B cell (primary cell): ENCODE results near the gene DZIP1L. TPM values are rescaled to one million over a fixed set of nuclear protein-coding genes. Genes with fewer than 3 reads are reported as not detected.

Experiments
- ATAC-seq: fragments of 200-7000 bp; cut with Tn5 transposase; one replicate; pipeline ENCODE4 v1.10.0; 2021; ENCODE audit warnings: low read depth, mild to moderate bottlenecking, moderate number of reproducible peaks, moderate library complexity
- CTCF ChIA-PET: fragments of 350-600 bp; sonication (Branson Sonifier 250); formaldehyde crosslinking; loops from one replicate; lab custom pipeline; 2021; ENCODE audit warnings: antibody characterized with exemption, inconsistent platforms; lab: Charles Lee
- POLR2A ChIA-PET: fragments of 350-600 bp; sonication (Branson Sonifier 250); formaldehyde crosslinking; loops from one replicate; lab custom pipeline; 2021; ENCODE audit warnings: antibody characterized with exemption; lab: Charles Lee
- DNase-seq: peaks from one replicate; pipeline ENCODE4 v3.0.0; 2013
- H2AFZ ChIP-seq: 2 replicates; pipeline ENCODE4 v1.6.1; 2012; ENCODE audit warnings: mild to moderate bottlenecking, low read depth, low read length; ENCODE audit not compliant: insufficient read depth, poor library complexity, severe bottlenecking
- H3K27ac ChIP-seq, 2 donors: 1 replicate in 1 of 2; 2 replicates in 1 of 2; pipeline ENCODE4 v1.5.1; 2012 to 2013; ENCODE audit warnings: low read length in 2 of 2, mild to moderate bottlenecking in 2 of 2, moderate library complexity in 1 of 2
- H3K27me3 ChIP-seq, 4 experiments: fragments of 200-600 bp in 1 of 4; sonication (generic) in 1 of 4; replicated peaks in 1 of 4; 1 replicate in 2 of 4; 2 replicates in 2 of 4; pipeline versions ENCODE4 v1.6.1 to v1.7.0; 2013 to 2016; ENCODE audit warnings: low read length in 3 of 4, mild to moderate bottlenecking in 2 of 4, mixed read lengths in 1 of 4, moderate library complexity in 1 of 4; ENCODE audit not compliant: insufficient read depth in 4 of 4, control insufficient read depth in 3 of 4; ENCODE audit errors: control extremely low read depth in 1 of 4
- H3K36me3 ChIP-seq, 2 experiments: replicated peaks in 1 of 2; 1 replicate in 1 of 2; 2 replicates in 1 of 2; pipeline versions ENCODE4 v1.6.1 to v1.7.1; 2013; ENCODE audit warnings: low read length in 1 of 2; ENCODE audit not compliant: insufficient read depth in 2 of 2, control insufficient read depth in 1 of 2; ENCODE audit errors: control extremely low read depth in 1 of 2, extremely low read depth in 1 of 2
- H3K4me1 ChIP-seq, 2 donors: fragments of 200-600 bp in 1 of 2; sonication (generic) in 1 of 2; 1 replicate in 1 of 2; 2 replicates in 1 of 2; pipeline versions ENCODE4 v1.5.1 to v1.6.1; 2013 to 2017; ENCODE audit warnings: low read length in 2 of 2; ENCODE audit not compliant: control insufficient read depth in 2 of 2, insufficient read depth in 2 of 2
- H3K4me2 ChIP-seq: replicated peaks from 2 replicates; pipeline ENCODE3; 2012; ENCODE audit warnings: mild to moderate bottlenecking, low read depth, low read length; ENCODE audit not compliant: poor library complexity, severe bottlenecking
- H3K4me3 ChIP-seq, 5 experiments: fragments of 200-600 bp in 1 of 5; sonication (generic) in 1 of 5; 1 replicate in 3 of 5; 2 replicates in 2 of 5; pipeline versions ENCODE4 v1.5.1 to v1.7.0; 2011 to 2016; ENCODE audit warnings: low read length in 4 of 5, mild to moderate bottlenecking in 4 of 5, low read depth in 2 of 5, control low read depth in 1 of 5, moderate library complexity in 1 of 5; ENCODE audit not compliant: insufficient read depth in 1 of 5; ENCODE audit errors: control extremely low read depth in 1 of 5, extremely low read depth in 1 of 5
- H3K79me2 ChIP-seq: fragments of 200-600 bp; sonication (generic); one replicate; pipeline ENCODE4 v1.6.0; 2016; ENCODE audit warnings: low read length; ENCODE audit not compliant: control insufficient read depth, insufficient read depth
- H3K9ac ChIP-seq: fragments of 200-600 bp; sonication (generic); 2 replicates; pipeline ENCODE4 v1.6.1; 2017; ENCODE audit warnings: mild to moderate bottlenecking, low read length, moderate library complexity
- H3K9me3 ChIP-seq, 3 donors: one replicate each; pipeline versions ENCODE4 v1.6.1 to v1.7.1; 2013; ENCODE audit warnings: low read length in 2 of 3; ENCODE audit not compliant: control insufficient read depth in 2 of 3, insufficient read depth in 1 of 3; ENCODE audit errors: control extremely low read depth in 1 of 3
- H4K20me1 ChIP-seq: 2 replicates; pipeline ENCODE4 v1.6.0; 2012; ENCODE audit warnings: mild to moderate bottlenecking, low read length; ENCODE audit not compliant: insufficient read depth, control insufficient read depth, poor library complexity, severe bottlenecking
- H3K27ac Mint-ChIP-seq: one replicate; pipeline ENCODE4 v1.8.0; 2021; ENCODE audit warnings: mixed read lengths
- H3K27me3 Mint-ChIP-seq: one replicate; pipeline ENCODE4 v1.8.0; 2021; ENCODE audit warnings: mixed read lengths
- H3K4me1 Mint-ChIP-seq: one replicate; pipeline ENCODE4 v1.8.0; 2021; ENCODE audit warnings: mixed read lengths
- H3K4me3 Mint-ChIP-seq: one replicate; pipeline ENCODE4 v1.8.0; 2021; ENCODE audit warnings: mixed read lengths
- H3K9me3 Mint-ChIP-seq: one replicate; pipeline ENCODE4 v1.8.0; 2022; ENCODE audit warnings: mixed read lengths; ENCODE audit not compliant: insufficient read depth
- CTCF ChIP-seq: fragments of 200-600 bp; IDR thresholded peaks from one replicate; pipeline ENCODE4 v1.8.0; 2022; ENCODE audit warnings: antibody characterized with exemption, mild to moderate bottlenecking
- EZH2 ChIP-seq: IDR thresholded peaks from 2 replicates; pipeline ENCODE4 v1.6.1; 2012; ENCODE audit warnings: borderline replicate concordance, low read depth, mild to moderate bottlenecking, moderate library complexity, low read length; ENCODE audit not compliant: insufficient read depth, poor library complexity, severe bottlenecking
- WGBS: methylation state at CpG from one replicate; pipeline ENCODE4 v1.1.5; 2013; ENCODE audit warnings: missing lambda C conversion rate; ENCODE audit not compliant: insufficient coverage; 5-methylcytosine and 5-hydroxymethylcytosine counted together
- intact Hi-C: fragments of 100-400 bp; cut with micrococcal nuclease; formaldehyde crosslinking; loops from one replicate; pipeline ENCODE4 v1.10.0; 2022
- polyA plus RNA-seq: library from polyadenylated mRNA; depleted of rRNA; stranded (reverse); fragments of >200 nt; gene quantifications from 2 replicates; pipeline ENCODE4 v1.2.3, GENCODE V29; 2012
- total RNA-seq, 2 donors: library from RNA; stranded (reverse); fragments of 120-200 nt in 1 of 2; gene quantifications; 1 replicate in 1 of 2; 2 replicates in 1 of 2; pipeline versions ENCODE4 v1.2.3 to v1.2.4, GENCODE V29; 2013 to 2022

The DZIP1L gene
- total and polyA plus RNA-seq, 2 donors (not counting 1 experiment from before 2014, with no cell fraction given): not detected

GRCh38 chr3:138093721-138094120 lies 21.7 kb downstream of the DZIP1L start:
- TF ChIP-seq CTCF (no peak), EZH2 (no peak)
- peaks cover 0 to 3% (median 0%) of the 10 kb centered on the region in 4 experiments for H3K27me3 ChIP-seq
- no peaks in the 10 kb centered on the region for H4K20me1 ChIP-seq
- no peaks in the 10 kb centered on the region for H3K4me1 Mint-ChIP-seq
- DNase-seq (no peak), ATAC-seq (no peak)
- H3K27ac ChIP-seq: no peak overlapping the region
- ChIA-PET CTCF (no interaction called here), POLR2A (no interaction called here)
- no peaks in the 10 kb centered on the region for H3K9me3 Mint-ChIP-seq
- no CpG with 5 or more reads among the region's 2 CpGs for WGBS
- no peak overlapping the region for H3K4me3 Mint-ChIP-seq
- H3K36me3 ChIP-seq: no peaks in the 10 kb centered on the region
- H3K27me3 Mint-ChIP-seq: peaks cover 10% of the 10 kb centered on the region
- H3K4me2 ChIP-seq: no peak overlapping the region
- H3K27ac Mint-ChIP-seq: no peak overlapping the region
- H3K79me2 ChIP-seq: no peaks in the 10 kb centered on the region
- no peak overlapping the region for H2AFZ ChIP-seq
- H3K9me3 ChIP-seq: no peaks in the 10 kb centered on the region
- H3K4me3 ChIP-seq: no peak overlapping the region
- H3K9ac ChIP-seq: no peak overlapping the region
- intact Hi-C loops: no loop called here
- no peaks in the 10 kb centered on the region for H3K4me1 ChIP-seq

GRCh38 chr3:138092023-138092422 lies 23.4 kb downstream of the DZIP1L start:
- no peaks in the 10 kb centered on the region for H3K79me2 ChIP-seq
- H3K27ac ChIP-seq: no peak overlapping the region
- H2AFZ ChIP-seq: no peak overlapping the region
- DNase-seq: no peak
- H3K4me3 Mint-ChIP-seq: no peak overlapping the region
- peaks cover 16% of the 10 kb centered on the region for H3K27me3 Mint-ChIP-seq
- H3K4me1 ChIP-seq: no peaks in the 10 kb centered on the region
- H3K4me3 ChIP-seq: no peak overlapping the region
- no peaks in the 10 kb centered on the region for H3K36me3 ChIP-seq
- H3K9ac ChIP-seq: no peak overlapping the region
- H3K9me3 Mint-ChIP-seq: no peaks in the 10 kb centered on the region
- TF ChIP-seq EZH2 (no peak), CTCF (no peak)
- no peaks in the 10 kb centered on the region for H3K9me3 ChIP-seq
- ChIA-PET CTCF (no interaction called here), POLR2A (no interaction called here)
- no CpG with 5 or more reads among the region's 2 CpGs for WGBS
- ATAC-seq: no peak
- H3K27me3 ChIP-seq: peaks cover 0 to 3% (median 0%) of the 10 kb centered on the region in 4 experiments
- H3K4me2 ChIP-seq: no peak overlapping the region
- no peaks in the 10 kb centered on the region for H3K4me1 Mint-ChIP-seq
- intact Hi-C loops: no loop called here
- no peak overlapping the region for H3K27ac Mint-ChIP-seq
- H4K20me1 ChIP-seq: no peaks in the 10 kb centered on the region
